ENCODE results near the gene STRBP.

DNA sequence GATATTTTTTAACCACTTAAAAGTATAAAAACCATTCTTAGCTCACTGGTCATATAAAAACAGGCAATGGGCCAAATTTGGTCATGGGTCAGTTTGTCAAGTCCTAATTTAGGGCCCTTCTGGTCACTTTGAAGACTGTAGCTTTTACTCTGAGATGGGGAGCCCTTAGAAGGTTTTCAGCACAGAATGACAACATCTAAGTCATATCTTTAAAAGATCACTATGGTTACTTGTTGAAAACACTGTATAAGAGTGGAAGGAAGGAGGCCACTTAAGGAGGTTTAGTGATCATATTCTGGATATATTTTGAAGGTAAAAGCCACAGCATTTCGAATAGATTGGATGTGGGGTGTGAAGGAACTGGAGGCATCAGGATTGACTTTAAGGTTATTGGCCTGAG lies 76.7 kb downstream of the STRBP start:
- TF ChIP-seq EZH2phosphoT487 (IDR thresholded peaks at IDR 0.05; ENCODE audit: insufficient read depth, low read depth) (no peak), EZH2 (IDR thresholded peaks at IDR 0.05; ENCODE audit: insufficient read depth, poor library complexity, severe bottlenecking) (no peak)
